ENCODE data around the gene DCAF8L1.

DCAF8L1 gene

GRCh38 chrX:27981349-27981748 is at the start of gene DCAF8L1:
Gene DCAF8L1, minus strand, starts transcription at chrX:27981449. Its CDS starts 115 bp downstream, at chrX:27981334.
- DNase-seq (ENCODE audit: extremely low read depth, low read depth) = no peak
- TF ChIP-seq, protein P1, sequence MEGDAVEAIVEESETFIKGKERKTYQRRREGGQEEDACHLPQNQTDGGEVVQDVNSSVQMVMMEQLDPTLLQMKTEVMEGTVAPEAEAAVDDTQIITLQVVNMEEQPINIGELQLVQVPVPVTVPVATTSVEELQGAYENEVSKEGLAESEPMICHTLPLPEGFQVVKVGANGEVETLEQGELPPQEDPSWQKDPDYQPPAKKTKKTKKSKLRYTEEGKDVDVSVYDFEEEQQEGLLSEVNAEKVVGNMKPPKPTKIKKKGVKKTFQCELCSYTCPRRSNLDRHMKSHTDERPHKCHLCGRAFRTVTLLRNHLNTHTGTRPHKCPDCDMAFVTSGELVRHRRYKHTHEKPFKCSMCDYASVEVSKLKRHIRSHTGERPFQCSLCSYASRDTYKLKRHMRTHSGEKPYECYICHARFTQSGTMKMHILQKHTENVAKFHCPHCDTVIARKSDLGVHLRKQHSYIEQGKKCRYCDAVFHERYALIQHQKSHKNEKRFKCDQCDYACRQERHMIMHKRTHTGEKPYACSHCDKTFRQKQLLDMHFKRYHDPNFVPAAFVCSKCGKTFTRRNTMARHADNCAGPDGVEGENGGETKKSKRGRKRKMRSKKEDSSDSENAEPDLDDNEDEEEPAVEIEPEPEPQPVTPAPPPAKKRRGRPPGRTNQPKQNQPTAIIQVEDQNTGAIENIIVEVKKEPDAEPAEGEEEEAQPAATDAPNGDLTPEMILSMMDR (IDR thresholded peaks at IDR 0.05; ENCODE audit: low read depth, low read length) = no peak

DNA sequence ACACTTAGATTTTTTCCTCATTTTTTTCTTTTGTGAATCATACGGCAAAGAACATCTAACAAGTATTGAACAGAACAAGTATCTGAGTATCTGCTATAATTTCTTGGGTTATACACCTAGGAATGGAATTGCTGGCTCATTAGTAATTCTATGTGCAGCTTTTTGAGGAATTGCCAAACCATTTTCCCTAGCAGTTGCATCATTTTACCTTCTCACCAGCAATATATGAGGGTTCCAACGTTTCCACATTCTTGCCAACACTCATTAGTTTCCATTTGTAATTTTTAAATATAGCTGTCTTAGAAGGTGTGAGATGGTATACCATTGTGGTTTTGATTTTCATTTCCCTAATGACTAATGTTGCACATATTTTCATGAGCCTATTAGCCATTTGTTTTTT is 41.1 kb upstream of the DCAF8L1 start:
- no peak for DNase-seq (ENCODE audit: extremely low read depth, low read depth)
- TF ChIP-seq, protein P1 (IDR thresholded peaks at IDR 0.05; ENCODE audit: low read depth, low read length) = no peak

DNA sequence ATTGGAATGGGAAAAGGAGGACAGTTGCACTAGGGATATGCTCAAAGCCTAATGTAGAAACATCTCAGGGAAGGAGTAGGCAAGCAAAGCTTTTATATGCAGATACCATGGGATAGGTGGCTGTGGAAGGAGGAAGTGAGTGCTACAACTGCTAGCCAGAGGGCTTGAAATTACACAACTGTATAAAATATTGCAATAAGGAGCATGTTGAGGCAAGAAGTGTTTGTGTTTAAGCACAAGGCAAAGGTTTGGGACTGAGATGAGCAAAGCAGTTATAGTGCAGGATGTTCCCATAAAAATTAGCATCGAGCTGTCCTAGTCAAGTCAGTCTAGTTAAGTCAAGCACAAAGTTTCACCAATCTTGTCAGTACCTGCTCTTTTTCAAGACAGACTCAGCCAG is 35.6 kb upstream of the DCAF8L1 start:
- TF ChIP-seq, protein P1 (IDR thresholded peaks at IDR 0.05; ENCODE audit: low read depth, low read length) = no peak
- no peak for DNase-seq (ENCODE audit: extremely low read depth, low read depth)

- TF ChIP-seq, protein P1 (IDR thresholded peaks at IDR 0.05; ENCODE audit: low read depth, low read length) = no peak
- no peak for DNase-seq (ENCODE audit: extremely low read depth, low read depth)
Measured at GRCh38 chrX:28015993-28016392, 34.7 kb upstream of the DCAF8L1 start.

- TF ChIP-seq, protein P1 (IDR thresholded peaks at IDR 0.05; ENCODE audit: low read depth, low read length) = no peak
- DNase-seq (ENCODE audit: extremely low read depth, low read depth) = no peak
Measured at GRCh38 chrX:28010875-28011274, 29.6 kb upstream of the DCAF8L1 start.

DNA sequence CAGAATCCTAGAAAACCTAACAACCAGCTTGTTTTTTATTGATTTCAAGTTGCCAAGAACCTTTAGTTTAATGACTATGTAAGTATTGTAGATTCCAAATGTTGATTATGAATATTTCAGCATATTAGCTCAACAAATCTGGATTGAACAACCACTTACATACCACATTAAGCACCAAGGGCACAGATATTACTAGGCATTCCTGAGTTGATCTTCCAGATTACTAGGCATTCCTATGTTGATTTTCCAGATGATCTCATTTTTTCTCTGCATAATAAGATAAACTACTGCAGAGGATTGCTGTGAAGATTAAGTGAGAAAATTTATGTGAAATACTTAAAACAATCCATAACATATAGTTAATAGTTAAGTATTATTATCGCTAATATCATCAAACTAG is 17.4 kb upstream of the DCAF8L1 start:
- TF ChIP-seq, protein P1 (IDR thresholded peaks at IDR 0.05; ENCODE audit: low read depth, low read length) = no peak
- DNase-seq (ENCODE audit: extremely low read depth, low read depth) = no peak

DNA sequence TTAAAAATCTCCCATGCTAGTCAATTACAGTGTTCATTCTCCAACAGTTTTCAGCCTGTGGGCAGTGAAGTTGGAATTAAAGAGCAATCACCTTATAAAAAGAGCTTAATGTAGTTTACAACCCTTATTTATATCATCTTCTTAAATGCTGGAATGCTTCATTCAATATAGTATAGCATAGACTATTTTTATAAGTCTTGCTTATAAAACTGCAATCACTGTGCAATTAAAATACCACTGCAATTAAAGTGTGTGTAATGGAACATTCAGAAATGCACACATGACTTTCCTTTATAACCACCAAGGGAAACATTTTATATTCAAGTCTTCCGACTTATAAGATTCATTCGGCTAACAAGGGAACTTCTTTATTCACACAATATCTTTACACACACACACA is 16.4 kb upstream of the DCAF8L1 start:
- TF ChIP-seq, protein P1 (IDR thresholded peaks at IDR 0.05; ENCODE audit: low read depth, low read length) = no peak
- DNase-seq (ENCODE audit: extremely low read depth, low read depth) = no peak
